GM19452 (cell line): ENCODE measurements around the gene SFTPB.

Experiments used
- ATAC-seq: cut with Tn5 transposase; IDR thresholded peaks from one replicate; pipeline ENCODE4 v1.9.1; 2021; ENCODE audit not compliant: unreplicated experiment

SFTPB gene

GRCh38 chr2:85703329-85703728, 35.3 kb upstream of the SFTPB start:
- no peak for ATAC-seq

GRCh38 chr2:85702800-85703199, 34.8 kb upstream of the SFTPB start:
- no peak for ATAC-seq

DNA sequence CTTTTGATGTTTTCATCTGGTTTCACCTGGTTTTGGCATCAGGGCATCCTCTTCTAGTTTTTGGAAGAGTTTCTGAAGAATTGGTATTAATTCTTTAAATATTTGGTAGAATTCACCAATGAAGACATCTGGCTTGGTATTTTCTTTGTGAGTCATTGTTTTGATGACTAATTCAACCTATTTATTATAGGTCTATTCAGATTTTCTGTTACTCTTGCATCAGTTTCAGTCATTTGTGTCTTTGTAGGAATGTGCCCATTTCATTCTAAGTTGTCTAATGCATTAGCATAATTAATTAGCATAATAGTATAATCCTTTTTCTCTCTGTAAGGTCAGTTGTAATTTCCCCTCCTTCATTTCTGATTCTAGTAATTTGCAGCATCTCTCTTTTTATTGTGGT, 34.2 kb upstream of the SFTPB start:
- no peak for ATAC-seq

DNA sequence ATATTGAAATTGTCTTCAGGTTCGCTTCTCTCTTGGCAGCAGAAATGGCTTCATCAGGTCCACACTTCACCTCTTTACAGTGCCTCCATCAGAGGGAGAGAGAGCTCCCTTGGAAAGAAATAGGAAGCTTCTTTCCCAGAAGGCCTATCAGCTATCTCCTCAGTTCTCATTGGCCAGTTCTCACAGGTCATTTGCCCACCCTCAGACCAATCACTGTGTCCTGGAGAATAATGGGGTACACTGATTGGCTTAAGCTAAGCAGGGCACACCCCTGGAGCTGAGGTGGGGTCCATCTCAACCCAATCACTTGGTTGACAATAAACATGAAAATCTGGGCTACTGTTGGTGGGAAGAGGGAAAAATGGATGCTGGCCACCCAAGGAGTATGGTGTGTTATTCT, 31.3 kb upstream of the SFTPB start:
- no peak for ATAC-seq

DNA sequence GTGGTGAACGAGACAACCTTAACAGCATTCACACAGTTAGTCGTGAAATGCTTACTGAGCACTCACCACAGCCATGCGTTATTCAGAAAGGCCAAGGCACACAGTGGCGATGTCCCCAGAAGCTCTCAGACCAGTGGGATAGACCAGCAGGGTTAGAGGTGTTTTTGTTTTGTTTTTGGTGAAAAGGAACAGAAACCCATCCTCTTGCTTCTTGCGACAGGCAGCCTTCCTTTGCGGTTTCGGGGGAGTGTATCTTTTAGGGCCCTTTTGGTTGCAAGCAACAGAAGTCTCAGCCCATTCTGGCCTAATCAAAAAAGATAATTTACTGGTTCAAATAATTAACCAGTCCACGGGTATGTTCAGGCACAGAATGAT, 30.9 kb upstream of the SFTPB start:
- ATAC-seq: no peak

DNA sequence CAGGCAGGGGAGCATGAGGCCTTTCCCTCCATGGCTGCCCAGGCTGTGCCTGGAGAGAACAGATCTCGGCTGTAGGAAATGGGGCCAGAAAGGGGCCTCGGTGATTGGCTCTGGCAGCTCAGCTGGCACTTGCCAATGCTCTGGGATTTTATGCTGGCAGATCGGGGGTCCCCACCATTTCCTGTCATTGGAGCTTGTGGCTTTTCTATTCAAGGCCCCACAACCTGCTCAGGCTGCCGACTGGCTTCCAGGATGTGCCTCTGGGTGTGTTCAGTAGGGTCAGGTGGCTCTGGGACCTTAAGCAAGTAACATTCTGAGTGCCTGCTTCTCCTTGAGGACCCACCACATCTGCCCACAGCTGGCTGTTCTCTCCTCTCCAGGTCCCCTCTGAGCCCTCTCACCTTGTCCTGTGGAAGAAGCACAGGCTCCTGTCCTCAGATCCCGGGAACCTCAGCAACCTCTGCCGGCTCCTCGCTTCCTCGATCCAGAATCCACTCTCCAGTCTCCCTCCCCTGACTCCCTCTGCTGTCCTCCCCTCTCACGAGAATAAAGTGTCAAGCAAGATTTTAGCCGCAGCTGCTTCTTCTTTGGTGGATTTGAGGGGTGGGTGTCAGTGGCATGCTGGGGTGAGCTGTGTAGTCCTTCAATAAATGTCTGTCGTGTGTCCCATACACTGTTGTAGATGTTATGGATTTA, 30.3 kb upstream of the SFTPB start:
- ATAC-seq: no peak

DNA sequence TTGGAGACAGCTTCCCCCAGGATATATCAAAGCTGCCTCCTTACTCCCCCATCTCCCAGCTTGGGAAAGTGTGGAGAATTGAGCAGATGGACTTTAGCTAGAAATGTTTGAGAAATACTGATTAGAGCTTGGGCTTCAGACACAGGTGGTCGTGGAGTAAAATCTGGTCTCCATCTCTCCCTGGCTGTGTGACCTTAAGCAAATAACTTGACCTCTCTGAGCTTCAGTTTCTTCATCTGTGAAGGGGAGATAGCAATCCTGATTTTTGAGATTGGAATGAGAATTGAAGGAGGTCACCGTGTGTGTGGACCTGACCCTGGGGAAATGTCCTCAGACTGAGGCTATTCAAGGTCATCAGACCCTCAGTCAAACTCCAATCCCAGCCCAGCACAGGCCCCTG, 29.7 kb upstream of the SFTPB start:
- ATAC-seq: no peak

- no peak for ATAC-seq
These were observed 29.1 kb upstream of the SFTPB start for GRCh38 chr2:85697096-85697495.

GRCh38 chr2:85695691-85696668, 28.0 kb upstream of the SFTPB start:
- ATAC-seq: no peak

- no peak for ATAC-seq
These were observed 27.1 kb upstream of the SFTPB start for GRCh38 chr2:85695121-85695520.

GRCh38 chr2:85694052-85695025, 26.3 kb upstream of the SFTPB start, which contains the start of gene GNLY:
Gene GNLY, plus strand, starts transcription at chr2:85694358. Its CDS starts 61 bp downstream, at chr2:85694419.
- no peak for ATAC-seq

DNA sequence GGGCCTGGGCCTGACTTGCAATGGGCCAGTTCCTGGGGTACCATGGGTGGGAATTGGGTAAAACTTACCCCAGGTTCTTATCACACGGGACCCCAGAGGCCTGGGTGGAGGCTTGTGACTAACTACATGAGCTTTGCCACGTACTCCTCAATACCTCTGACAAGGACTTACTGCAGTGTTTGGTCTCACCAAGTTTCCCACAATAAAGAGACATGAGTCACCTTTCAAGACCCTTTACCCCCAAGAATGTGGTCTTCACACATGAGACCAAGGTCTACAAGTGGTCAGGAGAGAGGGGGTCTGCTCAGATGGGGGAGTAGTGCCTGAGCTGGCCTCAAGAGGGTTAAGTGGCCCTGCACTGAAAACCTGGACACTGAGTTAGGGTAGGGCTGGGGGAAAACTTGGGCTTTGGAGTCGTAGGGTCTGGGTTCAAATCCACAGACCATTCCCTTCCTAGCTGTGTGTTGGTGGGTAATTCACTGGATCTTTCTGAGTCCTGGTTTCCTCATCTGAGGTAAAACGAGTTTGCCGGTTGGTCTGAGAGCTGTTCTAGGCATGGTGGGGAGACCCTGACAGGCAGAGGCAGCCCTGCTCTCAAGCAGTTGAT, 24.1 kb upstream of the SFTPB start:
- no peak for ATAC-seq

DNA sequence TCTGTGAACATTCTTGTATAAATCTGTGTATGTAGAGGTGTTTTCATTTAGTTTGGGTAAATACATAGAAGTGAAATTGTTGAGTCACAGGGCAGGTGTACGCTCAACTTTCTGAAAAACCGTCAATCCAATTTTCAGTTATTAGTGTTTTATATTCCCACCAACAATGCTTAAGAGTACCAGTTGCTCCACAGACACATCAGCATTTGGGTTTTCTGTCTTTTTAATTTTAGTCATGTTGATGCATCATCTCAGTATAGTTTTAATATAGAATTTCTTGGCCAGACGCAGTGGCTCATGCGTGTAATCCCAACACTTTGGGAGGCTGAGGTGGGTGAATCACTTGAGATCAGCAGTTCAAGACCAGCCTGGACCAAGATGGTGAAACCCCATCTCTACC, 22.9 kb upstream of the SFTPB start:
- no peak for ATAC-seq

- no peak for ATAC-seq
These were observed 16.8 kb upstream of the SFTPB start for GRCh38 chr2:85684806-85685205.

- ATAC-seq: no peak
These were observed 16.4 kb upstream of the SFTPB start for GRCh38 chr2:85684380-85684779.

DNA sequence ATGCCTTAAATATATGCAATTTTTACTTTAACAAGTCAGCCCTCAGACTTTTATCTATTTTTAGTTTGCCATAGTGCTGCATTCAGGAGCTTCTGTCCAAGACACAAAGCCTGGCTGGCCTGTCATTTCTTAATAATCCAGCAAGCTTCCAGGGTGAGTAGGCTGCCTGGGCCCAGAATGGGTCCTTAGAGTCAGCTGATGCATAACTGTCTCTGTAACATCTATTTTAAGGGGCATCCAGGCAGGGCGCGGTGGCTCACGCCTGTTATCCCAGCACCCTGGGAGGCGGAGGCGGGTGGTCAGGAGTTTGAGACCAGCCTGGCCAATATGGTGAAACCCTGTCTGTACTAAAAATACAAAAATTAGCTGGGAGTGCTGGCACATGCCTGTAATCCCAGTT, 14.4 kb upstream of the SFTPB start:
- no peak for ATAC-seq

GRCh38 chr2:85681776-85682175, 13.8 kb upstream of the SFTPB start:
- ATAC-seq: no peak

GRCh38 chr2:85681372-85681763, 13.4 kb upstream of the SFTPB start:
- ATAC-seq: no peak

DNA sequence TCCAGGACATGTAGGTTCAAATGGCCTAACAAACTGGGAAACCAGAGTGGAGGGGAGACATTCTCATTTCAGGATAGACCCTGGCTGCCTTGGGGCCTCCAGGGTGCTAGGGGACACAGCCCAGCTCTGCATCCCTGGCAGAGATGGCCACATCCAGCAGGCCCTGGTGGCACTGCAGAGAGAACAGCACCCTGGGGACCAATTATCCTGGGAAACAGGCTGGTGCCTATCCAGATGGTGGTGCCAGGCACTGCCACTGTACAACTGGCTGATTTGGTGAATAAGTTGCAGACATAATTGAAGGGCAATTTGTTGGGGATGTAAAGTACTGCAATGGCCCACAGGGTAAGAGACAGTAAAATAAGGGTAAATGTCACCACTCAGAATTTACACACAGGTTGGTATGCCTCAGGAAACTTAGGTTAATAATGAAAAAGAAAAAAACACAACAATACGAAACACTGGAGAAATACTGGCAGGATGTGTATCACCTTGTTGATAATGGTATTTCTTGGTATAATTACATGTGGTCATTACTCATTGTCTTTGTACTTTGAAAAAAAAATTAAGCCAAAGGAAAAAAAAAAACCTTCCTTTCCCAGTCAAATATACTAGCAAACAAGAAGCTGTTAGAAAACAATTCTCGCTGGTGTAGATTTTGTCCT, 12.8 kb upstream of the SFTPB start:
- ATAC-seq: no peak
